CD4-positive, alpha-beta T cell treated with Interleukin-4 for 4 hours (primary cell): ENCODE measurements around the gene PPP1R12C.

Experiments used
- DNase-seq: peaks from one replicate; pipeline ENCODE4 v3.0.0-alpha.2; 2020

Gene PPP1R12C

GRCh38 chr19:55041627-55042343 lies 75.7 kb downstream of the PPP1R12C start:
- no peak for DNase-seq

GRCh38 chr19:55041244-55041626 lies 76.2 kb downstream of the PPP1R12C start:
- DNase-seq, result no peak
